Measurements from ENCODE around the gene RPS15. TPM values are rescaled to one million over a fixed set of nuclear protein-coding genes. Genes with fewer than 3 reads are reported as not detected.

RPS15 gene
- total RNA-seq, 1 donor from 2014 or later, result 1,014 TPM

- peaks cover 3% of the 10 kb centered on the region for H3K36me3 Mint-ChIP-seq
- DNase-seq (ENCODE audit: low spot score in 2 of 2, unreplicated experiment in 2 of 2), result no peak
- no peaks in the 10 kb centered on the region for H3K9me3 Mint-ChIP-seq
- H3K4me3 Mint-ChIP-seq, result peak within 1 kb of the TSS; percentile 68
- peaks cover 8% of the 10 kb centered on the region for H3K4me1 Mint-ChIP-seq
- no peaks in the 10 kb centered on the region for H3K27me3 Mint-ChIP-seq (ENCODE audit: low read depth)
- TF ChIP-seq CTCF (IDR thresholded peaks at IDR 0.05; ENCODE audit: unreplicated experiment), result no peak
- no peak within 1 kb of the TSS for H3K27ac Mint-ChIP-seq
Measured at GRCh38 chr19:1401138-1401888, 36.9 kb upstream of the RPS15 start, which contains the start of gene GAMT. Gene GAMT, minus strand, starts transcription at chr19:1401542. Its CDS starts 66 bp downstream, at chr19:1401476.

GRCh38 chr19:1401889-1402217, 36.3 kb upstream of the RPS15 start:
- Mint-ChIP-seq H3K4me3 (peak overlapping the region; percentile 56), H3K27me3 (ENCODE audit: low read depth) (no peaks in the 10 kb centered on the region), H3K36me3 (peaks cover 3% of the 10 kb centered on the region), H3K9me3 (no peaks in the 10 kb centered on the region), H3K27ac (no peak overlapping the region), H3K4me1 (peaks cover 12% of the 10 kb centered on the region)
- TF ChIP-seq CTCF (IDR thresholded peaks at IDR 0.05; ENCODE audit: unreplicated experiment), result no peak
- no peak for DNase-seq (ENCODE audit: low spot score in 2 of 2, unreplicated experiment in 2 of 2)

GRCh38 chr19:1402411-1403070, 35.7 kb upstream of the RPS15 start:
- no peak for DNase-seq (ENCODE audit: low spot score in 2 of 2, unreplicated experiment in 2 of 2)
- Mint-ChIP-seq H3K36me3 (peaks cover 1% of the 10 kb centered on the region), H3K9me3 (no peaks in the 10 kb centered on the region), H3K27ac (no peak overlapping the region), H3K4me1 (peaks cover 12% of the 10 kb centered on the region), H3K27me3 (ENCODE audit: low read depth) (no peaks in the 10 kb centered on the region), H3K4me3 (peak overlapping the region; percentile 64)
- TF ChIP-seq CTCF (IDR thresholded peaks at IDR 0.05; ENCODE audit: unreplicated experiment), result no peak

- Mint-ChIP-seq H3K27me3 (ENCODE audit: low read depth) (no peaks in the 10 kb centered on the region), H3K4me3 (peak overlapping the region; percentile 68), H3K4me1 (peaks cover 40% of the 10 kb centered on the region), H3K27ac (peak overlapping the region; percentile 91), H3K9me3 (no peaks in the 10 kb centered on the region), H3K36me3 (no peaks in the 10 kb centered on the region)
- peak; percentile 99 to 100 for DNase-seq (ENCODE audit: low spot score in 2 of 2, unreplicated experiment in 2 of 2)
- TF ChIP-seq CTCF (IDR thresholded peaks at IDR 0.05; ENCODE audit: unreplicated experiment), result peak; percentile 53
Measured at GRCh38 chr19:1406774-1407527, 31.2 kb upstream of the RPS15 start.

- peaks cover 41% of the 10 kb centered on the region for H3K4me1 Mint-ChIP-seq
- no peaks in the 10 kb centered on the region for H3K27me3 Mint-ChIP-seq (ENCODE audit: low read depth)
- peak within 1 kb of the TSS; percentile 91 for H3K27ac Mint-ChIP-seq
- no peak for DNase-seq (ENCODE audit: low spot score in 2 of 2, unreplicated experiment in 2 of 2)
- no peaks in the 10 kb centered on the region for H3K9me3 Mint-ChIP-seq
- no peak for TF ChIP-seq CTCF (IDR thresholded peaks at IDR 0.05; ENCODE audit: unreplicated experiment)
- H3K4me3 Mint-ChIP-seq, result peak within 1 kb of the TSS; percentile 91
- no peaks in the 10 kb centered on the region for H3K36me3 Mint-ChIP-seq
Measured at GRCh38 chr19:1407528-1408299, 30.5 kb upstream of the RPS15 start, which contains the start of gene DAZAP1. Gene DAZAP1, plus strand, starts transcription at chr19:1407586. Its CDS starts 188 bp downstream, at chr19:1407774.

Measured in mesothelial cell of epicardium (in vitro differentiated cells).